ENCODE results near the gene ZNF205. TPM values are rescaled to one million over a fixed set of nuclear protein-coding genes. Genes with fewer than 3 reads are reported as not detected.
A peak's percentile ranks its signal among the peaks of the same experiment; 100 is the strongest.

The ZNF205 gene
- polyA plus RNA-seq, 1 donor, result 12.8 TPM

DNA sequence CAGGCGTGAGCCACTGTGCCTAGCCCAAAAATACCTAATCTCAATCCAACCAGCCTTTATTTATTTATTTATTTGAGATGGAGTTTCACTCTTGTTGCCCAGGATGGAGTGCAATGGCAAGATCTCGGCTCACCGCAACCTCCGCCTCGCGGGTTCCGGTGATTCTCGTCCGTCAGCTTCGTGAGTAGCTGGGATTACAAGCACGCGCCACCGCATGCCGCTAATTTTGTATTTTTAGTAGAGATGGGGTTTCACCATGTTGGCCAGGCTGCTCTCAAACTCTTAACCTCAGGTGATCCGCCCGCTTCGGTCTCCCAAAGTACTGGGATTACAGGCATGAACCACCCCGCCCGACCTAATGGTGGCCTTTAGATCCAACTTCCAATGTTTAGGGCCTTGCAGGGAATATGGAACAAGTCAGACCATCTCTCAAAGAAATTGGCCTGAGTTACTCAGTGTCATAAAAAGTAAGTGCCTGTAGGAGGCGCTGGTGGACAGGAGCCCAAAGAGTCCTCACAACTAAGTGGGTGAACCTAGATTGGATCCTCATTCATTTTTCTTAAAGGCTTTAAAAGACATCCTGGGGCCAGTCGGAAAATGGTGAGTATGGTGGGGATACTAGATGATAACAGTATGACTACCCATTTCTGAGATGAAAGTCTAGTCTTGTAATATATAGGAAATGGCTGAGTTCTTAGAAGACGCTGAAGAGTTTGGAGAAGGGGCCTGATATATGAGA is 17.9 kb upstream of the ZNF205 start:
- peaks cover 4% of the 10 kb centered on the region for H3K4me1 ChIP-seq (ENCODE audit: control insufficient read depth, insufficient read depth, low read length)
- H3K9me3 ChIP-seq (ENCODE audit: control insufficient read depth, low read depth, low read length), result peaks cover 6% of the 10 kb centered on the region
- no peaks in the 10 kb centered on the region for H3K36me3 ChIP-seq (ENCODE audit: control insufficient read depth, insufficient read depth, low read length)
- H3K27me3 ChIP-seq (ENCODE audit: control insufficient read depth, insufficient read depth, low read length), result peaks cover 36% of the 10 kb centered on the region
- DNase-seq, result no peak
- no peak overlapping the region for H3K27ac ChIP-seq (ENCODE audit: low read length)
- WGBS (ENCODE audit: insufficient coverage, low lambda C conversion rate), result no CpG with 5 or more reads among the region's 22 CpGs
- H3K4me3 ChIP-seq (ENCODE audit: low read length), result no peak overlapping the region

DNA sequence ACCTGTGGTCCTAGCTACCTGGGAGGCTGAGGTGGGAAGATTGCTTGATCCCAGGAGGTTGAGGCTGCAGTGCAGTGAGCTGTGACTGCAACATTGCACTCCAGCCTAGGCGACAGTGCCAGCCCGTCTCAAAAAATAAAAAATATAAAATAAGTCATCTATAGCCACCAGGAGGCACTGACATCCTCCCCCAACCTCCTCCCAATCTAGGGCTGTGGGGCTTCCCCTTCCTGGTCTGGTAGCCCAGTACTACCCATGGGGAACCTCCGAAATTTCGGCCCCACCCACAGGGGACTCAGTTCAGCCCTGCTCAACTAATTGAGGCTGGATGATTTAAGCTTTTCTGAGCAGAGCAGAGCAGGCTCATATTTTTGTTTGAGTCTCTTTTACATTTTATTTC is 16.5 kb upstream of the ZNF205 start:
- peaks cover 10% of the 10 kb centered on the region for H3K4me1 ChIP-seq (ENCODE audit: control insufficient read depth, insufficient read depth, low read length)
- DNase-seq, result no peak
- no peaks in the 10 kb centered on the region for H3K36me3 ChIP-seq (ENCODE audit: control insufficient read depth, insufficient read depth, low read length)
- H3K9me3 ChIP-seq (ENCODE audit: control insufficient read depth, low read depth, low read length), result no peaks in the 10 kb centered on the region
- H3K27me3 ChIP-seq (ENCODE audit: control insufficient read depth, insufficient read depth, low read length), result peaks cover 41% of the 10 kb centered on the region
- WGBS (ENCODE audit: insufficient coverage, low lambda C conversion rate), result no CpG with 5 or more reads among the region's 4 CpGs
- no peak overlapping the region for H3K27ac ChIP-seq (ENCODE audit: low read length)
- no peak overlapping the region for H3K4me3 ChIP-seq (ENCODE audit: low read length)

- H3K27me3 ChIP-seq (ENCODE audit: control insufficient read depth, insufficient read depth, low read length), result peaks cover 41% of the 10 kb centered on the region
- DNase-seq, result no peak
- no peak overlapping the region for H3K27ac ChIP-seq (ENCODE audit: low read length)
- no peaks in the 10 kb centered on the region for H3K36me3 ChIP-seq (ENCODE audit: control insufficient read depth, insufficient read depth, low read length)
- peaks cover 14% of the 10 kb centered on the region for H3K4me1 ChIP-seq (ENCODE audit: control insufficient read depth, insufficient read depth, low read length)
- H3K9me3 ChIP-seq (ENCODE audit: control insufficient read depth, low read depth, low read length), result no peaks in the 10 kb centered on the region
- H3K4me3 ChIP-seq (ENCODE audit: low read length), result no peak overlapping the region
- WGBS (ENCODE audit: insufficient coverage, low lambda C conversion rate), result no CpG with 5 or more reads among the region's 6 CpGs
These were observed 16.0 kb upstream of the ZNF205 start for GRCh38 chr16:3096362-3096761.

DNA sequence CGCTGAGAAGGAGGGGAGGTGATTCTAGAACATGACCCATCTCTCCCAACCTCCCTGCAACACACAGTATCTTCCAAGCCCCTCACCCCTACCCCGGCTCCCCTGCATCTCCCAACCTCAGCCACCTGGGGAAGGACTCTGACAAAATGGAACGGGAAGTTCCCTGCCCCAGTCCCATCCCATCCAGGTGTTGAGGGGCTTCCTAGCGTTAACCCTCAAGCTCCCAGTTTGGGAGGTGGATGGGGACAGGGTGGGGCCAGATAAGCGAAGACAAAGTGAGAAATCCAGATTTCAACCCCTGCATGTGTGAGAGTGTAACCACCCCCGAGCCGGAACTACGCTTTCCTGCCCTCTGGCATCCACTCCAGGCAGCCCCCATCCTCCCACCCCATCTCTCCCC is 15.1 kb upstream of the ZNF205 start:
- H3K4me1 ChIP-seq (ENCODE audit: control insufficient read depth, insufficient read depth, low read length), result peaks cover 14% of the 10 kb centered on the region
- H3K36me3 ChIP-seq (ENCODE audit: control insufficient read depth, insufficient read depth, low read length), result no peaks in the 10 kb centered on the region
- WGBS (ENCODE audit: insufficient coverage, low lambda C conversion rate), result no CpG with 5 or more reads among the region's 8 CpGs
- peaks cover 41% of the 10 kb centered on the region for H3K27me3 ChIP-seq (ENCODE audit: control insufficient read depth, insufficient read depth, low read length)
- H3K9me3 ChIP-seq (ENCODE audit: control insufficient read depth, low read depth, low read length), result no peaks in the 10 kb centered on the region
- DNase-seq, result no peak
- no peak overlapping the region for H3K27ac ChIP-seq (ENCODE audit: low read length)
- no peak overlapping the region for H3K4me3 ChIP-seq (ENCODE audit: low read length)

DNA sequence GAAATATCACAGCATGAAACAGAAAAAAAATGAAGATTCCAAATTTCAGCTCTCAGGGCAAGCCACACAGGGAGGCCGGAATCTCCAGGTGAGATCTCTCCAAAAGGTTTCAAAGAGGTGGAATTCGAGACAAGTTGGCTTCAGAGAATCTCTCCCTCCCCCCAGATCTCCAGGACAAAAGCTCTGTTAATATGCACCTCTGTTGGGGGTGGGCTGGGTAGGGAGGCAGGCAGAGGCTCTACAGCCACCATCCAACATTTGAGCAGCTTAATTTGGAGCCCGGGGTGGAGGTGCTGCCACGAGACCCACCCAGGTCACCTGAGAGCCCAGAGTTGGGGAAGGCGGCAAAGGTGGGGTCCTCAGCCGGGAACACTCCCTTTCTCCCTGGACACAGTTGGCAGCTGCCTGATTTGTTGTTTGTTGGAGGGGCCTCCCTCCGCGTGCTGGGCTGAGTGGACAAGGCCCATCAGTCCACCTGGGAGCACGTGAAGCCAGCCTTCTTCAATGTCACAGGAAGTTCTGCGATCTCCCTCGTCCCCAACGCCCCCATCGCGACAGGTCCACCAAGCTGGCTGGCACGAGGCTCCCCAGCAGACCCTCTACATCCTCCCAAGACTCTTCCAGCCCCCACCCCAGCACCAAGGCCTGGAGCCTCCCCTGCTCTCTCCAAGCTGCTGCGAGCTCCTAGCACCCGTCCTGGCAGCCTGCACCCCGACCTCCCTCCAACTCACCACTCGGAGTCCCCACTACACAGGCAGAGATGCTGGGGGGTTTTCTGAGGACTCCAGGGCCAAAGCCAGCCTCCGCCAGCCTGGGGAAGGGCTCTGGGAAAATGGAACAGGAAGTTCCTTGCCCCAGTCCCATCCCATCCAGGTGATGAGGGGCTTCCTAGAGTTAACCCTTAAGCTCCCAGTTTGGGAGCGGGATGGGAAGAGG is 13.7 kb upstream of the ZNF205 start, which contains the start of gene ZSCAN10:
Gene ZSCAN10 (minus strand): TSS at position 836 of the 936 bp plus-strand sequence. CDS start 6,357 bp downstream, outside the sequence.
- peaks cover 14% of the 10 kb centered on the region for H3K4me1 ChIP-seq (ENCODE audit: control insufficient read depth, insufficient read depth, low read length)
- no peaks in the 10 kb centered on the region for H3K36me3 ChIP-seq (ENCODE audit: control insufficient read depth, insufficient read depth, low read length)
- H3K27ac ChIP-seq (ENCODE audit: low read length), result no peak within 1 kb of the TSS
- no peaks in the 10 kb centered on the region for H3K9me3 ChIP-seq (ENCODE audit: control insufficient read depth, low read depth, low read length)
- WGBS (ENCODE audit: insufficient coverage, low lambda C conversion rate), result no CpG with 5 or more reads among the region's 21 CpGs
- H3K27me3 ChIP-seq (ENCODE audit: control insufficient read depth, insufficient read depth, low read length), result peaks cover 41% of the 10 kb centered on the region
- DNase-seq, result no peak
- H3K4me3 ChIP-seq (ENCODE audit: low read length), result no peak within 1 kb of the TSS

DNA sequence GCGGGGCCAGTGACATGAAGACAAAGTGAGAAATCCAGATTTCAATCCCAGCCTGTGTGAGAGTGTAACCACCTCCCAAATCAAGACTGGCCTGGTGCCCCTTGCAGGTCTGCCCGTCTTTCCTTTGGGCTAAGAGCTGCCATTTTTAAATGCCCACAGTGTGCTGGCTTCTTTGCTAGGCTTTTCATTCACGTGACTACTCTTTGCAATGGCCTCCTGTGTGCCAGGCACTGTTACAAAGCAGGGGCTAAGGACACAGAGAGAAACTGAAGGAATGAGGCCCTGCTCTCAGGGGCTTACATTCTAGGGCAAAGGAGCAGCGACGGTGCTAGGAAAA is 13.0 kb upstream of the ZNF205 start:
- no CpG with 5 or more reads among the region's 5 CpGs for WGBS (ENCODE audit: insufficient coverage, low lambda C conversion rate)
- peaks cover 41% of the 10 kb centered on the region for H3K27me3 ChIP-seq (ENCODE audit: control insufficient read depth, insufficient read depth, low read length)
- peaks cover 14% of the 10 kb centered on the region for H3K4me1 ChIP-seq (ENCODE audit: control insufficient read depth, insufficient read depth, low read length)
- H3K27ac ChIP-seq (ENCODE audit: low read length), result no peak overlapping the region
- no peak overlapping the region for H3K4me3 ChIP-seq (ENCODE audit: low read length)
- H3K9me3 ChIP-seq (ENCODE audit: control insufficient read depth, low read depth, low read length), result no peaks in the 10 kb centered on the region
- no peak for DNase-seq
- no peaks in the 10 kb centered on the region for H3K36me3 ChIP-seq (ENCODE audit: control insufficient read depth, insufficient read depth, low read length)

- no peak overlapping the region for H3K4me3 ChIP-seq (ENCODE audit: low read length)
- WGBS (ENCODE audit: insufficient coverage, low lambda C conversion rate), result no CpG with 5 or more reads among the region's 39 CpGs
These were observed 12.5 kb upstream of the ZNF205 start for GRCh38 chr16:3099732-3100499.

DNA sequence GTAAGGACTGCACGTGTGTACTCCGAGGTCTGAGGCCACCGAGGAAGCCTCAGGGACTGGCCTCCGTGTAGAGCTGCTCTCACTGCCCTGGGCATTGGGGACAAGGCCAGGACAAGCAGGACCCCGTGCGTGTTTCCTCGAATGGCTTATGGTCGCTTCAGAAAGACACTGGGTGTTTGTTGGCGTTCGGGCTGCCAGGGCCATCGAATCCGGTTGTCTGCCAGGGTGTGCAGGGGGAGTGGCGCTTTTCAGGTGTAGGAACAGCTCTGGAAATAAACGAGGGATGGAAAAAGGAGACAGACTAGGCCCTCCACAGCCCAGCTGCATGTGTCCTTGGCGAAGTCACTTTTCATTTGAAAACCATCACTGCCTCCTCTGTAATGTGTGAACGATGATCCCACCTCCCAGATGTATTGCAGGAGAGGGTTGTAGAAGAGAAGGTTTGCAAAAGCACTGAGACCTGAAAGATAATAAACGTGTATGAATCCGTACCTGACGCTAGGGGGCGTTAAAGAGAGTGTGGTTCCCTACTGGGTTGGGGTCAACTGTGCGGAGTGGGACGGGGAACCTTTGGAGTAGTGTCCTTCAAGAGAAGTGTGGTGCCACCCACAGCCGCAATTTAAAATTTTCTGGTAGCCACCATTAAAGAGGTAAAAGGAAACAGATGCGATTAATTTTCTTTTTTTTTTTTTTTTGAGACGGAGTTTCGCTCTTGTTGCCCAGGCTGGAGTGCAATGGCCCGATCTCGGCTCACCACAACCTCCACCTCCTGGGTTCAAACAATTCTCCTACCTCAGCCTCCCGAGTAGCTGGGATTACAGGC is 11.2 kb upstream of the ZNF205 start:
- Histone ChIP-seq H3K27ac (ENCODE audit: low read length) (no peak overlapping the region), H3K36me3 (ENCODE audit: control insufficient read depth, insufficient read depth, low read length) (no peaks in the 10 kb centered on the region), H3K4me3 (ENCODE audit: low read length) (no peak overlapping the region), H3K9me3 (ENCODE audit: control insufficient read depth, low read depth, low read length) (no peaks in the 10 kb centered on the region), H3K27me3 (ENCODE audit: control insufficient read depth, insufficient read depth, low read length) (peaks cover 36% of the 10 kb centered on the region), H3K4me1 (ENCODE audit: control insufficient read depth, insufficient read depth, low read length) (peaks cover 14% of the 10 kb centered on the region)
- WGBS (ENCODE audit: insufficient coverage, low lambda C conversion rate), result 0% methylated on average over 1 of the region's 29 CpGs
- DNase-seq, result peak in 1 of 2 donors; percentile 46

More at GRCh38 chr16:3099732-3100499, 12.5 kb upstream of the ZNF205 start:
- no peaks in the 10 kb centered on the region for H3K9me3 ChIP-seq (ENCODE audit: control insufficient read depth, low read depth, low read length)
- H3K4me1 ChIP-seq (ENCODE audit: control insufficient read depth, insufficient read depth, low read length), result peaks cover 14% of the 10 kb centered on the region
- H3K27me3 ChIP-seq (ENCODE audit: control insufficient read depth, insufficient read depth, low read length), result peaks cover 41% of the 10 kb centered on the region
- no peak overlapping the region for H3K27ac ChIP-seq (ENCODE audit: low read length)
- peak; percentile 86 to 88 for DNase-seq
- no peaks in the 10 kb centered on the region for H3K36me3 ChIP-seq (ENCODE audit: control insufficient read depth, insufficient read depth, low read length)

DNA sequence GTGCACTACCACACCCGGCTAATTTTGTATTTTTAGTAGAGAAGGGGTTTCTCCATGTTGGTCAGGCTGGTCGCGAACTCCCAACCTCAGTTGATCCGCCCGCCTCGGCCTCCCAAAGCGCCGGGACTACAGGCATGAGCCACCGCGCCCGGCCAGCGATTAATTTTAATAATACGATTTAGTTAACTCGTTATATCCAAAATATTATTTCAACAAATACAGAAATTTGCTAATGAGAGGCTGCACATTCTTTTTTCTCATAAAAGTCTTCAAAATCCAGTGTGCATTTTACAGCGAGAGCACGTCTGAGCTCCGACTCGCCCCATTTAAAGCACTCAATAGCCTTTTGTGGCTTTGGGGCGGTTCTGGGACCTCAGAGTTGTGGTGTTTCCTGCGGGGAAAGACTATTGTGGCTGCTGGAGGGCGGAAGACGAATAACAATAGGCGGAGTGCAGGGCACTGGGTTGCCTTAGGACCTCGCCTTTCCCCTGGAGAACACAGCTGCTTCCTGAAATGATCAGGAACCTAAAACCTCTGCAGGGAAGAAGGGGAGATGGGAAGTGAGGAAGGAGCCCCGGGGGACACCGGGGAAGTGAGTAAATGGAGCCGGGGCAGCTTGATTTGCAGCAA is 10.4 kb upstream of the ZNF205 start:
- Histone ChIP-seq H3K9me3 (ENCODE audit: control insufficient read depth, low read depth, low read length) (no peaks in the 10 kb centered on the region), H3K27me3 (ENCODE audit: control insufficient read depth, insufficient read depth, low read length) (peaks cover 30% of the 10 kb centered on the region), H3K4me1 (ENCODE audit: control insufficient read depth, insufficient read depth, low read length) (peaks cover 14% of the 10 kb centered on the region), H3K27ac (ENCODE audit: low read length) (no peak overlapping the region), H3K4me3 (ENCODE audit: low read length) (no peak overlapping the region), H3K36me3 (ENCODE audit: control insufficient read depth, insufficient read depth, low read length) (no peaks in the 10 kb centered on the region)
- DNase-seq, result no peak
- 52% methylated on average over 2 of the region's 27 CpGs for WGBS (ENCODE audit: insufficient coverage, low lambda C conversion rate)
